GM23338 (cell line): ENCODE measurements around the gene EDIL3. TPM values are rescaled to one million over a fixed set of nuclear protein-coding genes. Genes with fewer than 3 reads are reported as not detected.

Experiments used
- ATAC-seq: fragments of 200-7000 bp; cut with Tn5 transposase; 3 replicates; pipeline ENCODE4 v1.9.1; 2020
- DNase-seq: peaks from one replicate; pipeline ENCODE4 v3.0.0-alpha.2; 2015; ENCODE audit warnings: low spot score
- H2AFZ ChIP-seq: fragments of 200-600 bp; sonication (generic); 2 replicates; pipeline ENCODE4 v1.8.0; 2016; ENCODE audit warnings: antibody characterized with exemption, mild to moderate bottlenecking, moderate library complexity
- H3F3A ChIP-seq: fragments of 200-600 bp; sonication (generic); replicated peaks from 2 replicates; pipeline ENCODE4 v1.8.0; 2017; ENCODE audit warnings: antibody characterized with exemption, mixed run types, low read depth
- H3K27ac ChIP-seq: fragments of 200-600 bp; sonication (generic); 2 replicates; pipeline ENCODE4 v1.6.1; 2016; ENCODE audit warnings: low read depth
- H3K27me3 ChIP-seq: fragments of 200-600 bp; sonication (generic); 2 replicates; pipeline ENCODE4 v1.8.0; 2016; ENCODE audit warnings: mild to moderate bottlenecking, mixed run types, moderate library complexity; ENCODE audit not compliant: insufficient read depth
- H3K36me3 ChIP-seq: fragments of 200-600 bp; sonication (generic); 2 replicates; pipeline ENCODE4 v1.8.0; 2016; ENCODE audit warnings: mild to moderate bottlenecking; ENCODE audit not compliant: insufficient read depth
- H3K4me1 ChIP-seq: fragments of 200-600 bp; sonication (generic); 2 replicates; pipeline ENCODE4 v1.8.0; 2016; ENCODE audit warnings: mild to moderate bottlenecking, moderate library complexity; ENCODE audit not compliant: insufficient read depth
- H3K4me2 ChIP-seq: fragments of 200-600 bp; sonication (generic); 2 replicates; pipeline ENCODE4 v1.7.1; 2017; ENCODE audit warnings: mixed run types
- H3K4me3 ChIP-seq: fragments of 200-600 bp; sonication (generic); 2 replicates; pipeline ENCODE4 v1.6.1; 2016; ENCODE audit warnings: mixed run types
- H3K79me2 ChIP-seq: fragments of 200-600 bp; sonication (generic); replicated peaks from 2 replicates; pipeline ENCODE4 v1.8.0; 2017; ENCODE audit warnings: mild to moderate bottlenecking; ENCODE audit not compliant: insufficient read depth
- H3K9me2 ChIP-seq: fragments of 200-600 bp; sonication (generic); 2 replicates; pipeline ENCODE4 v1.8.0; 2017; ENCODE audit not compliant: insufficient read depth
- H4K20me1 ChIP-seq: fragments of 200-600 bp; sonication (generic); replicated peaks from 2 replicates; pipeline ENCODE4 v1.8.0; 2017; ENCODE audit warnings: mild to moderate bottlenecking; ENCODE audit not compliant: insufficient read depth
- H3K27ac Mint-ChIP-seq: 2 replicates; pipeline ENCODE4 v1.8.0; 2020; ENCODE audit warnings: inconsistent platforms, mild to moderate bottlenecking, moderate library complexity, mixed read lengths
- H3K27me3 Mint-ChIP-seq: 3 replicates; pipeline ENCODE4 v1.8.0; 2022; ENCODE audit warnings: low read depth, mild to moderate bottlenecking, moderate library complexity, mixed read lengths, inconsistent platforms; ENCODE audit not compliant: insufficient read depth, poor library complexity
- H3K36me3 Mint-ChIP-seq: 3 replicates; pipeline ENCODE4 v1.8.0; 2021; ENCODE audit warnings: low read depth, mild to moderate bottlenecking, inconsistent platforms, moderate library complexity, mixed read lengths
- H3K4me1 Mint-ChIP-seq: 3 replicates; pipeline ENCODE4 v1.8.0; 2020; ENCODE audit warnings: mild to moderate bottlenecking, inconsistent platforms, mixed read lengths
- H3K4me3 Mint-ChIP-seq: 3 replicates; pipeline ENCODE4 v1.8.0; 2021; ENCODE audit warnings: moderate library complexity, mild to moderate bottlenecking, inconsistent platforms, mixed read lengths
- H3K9me3 Mint-ChIP-seq: 3 replicates; pipeline ENCODE4 v1.8.0; 2020; ENCODE audit warnings: moderate library complexity, mild to moderate bottlenecking, inconsistent platforms, mixed read lengths
- EZH2 ChIP-seq: fragments of 200-600 bp; sonication (generic); IDR thresholded peaks from one replicate; pipeline ENCODE4 v1.8.0; 2017; ENCODE audit warnings: antibody characterized with exemption, mild to moderate bottlenecking, low read depth; ENCODE audit not compliant: unreplicated experiment
- NANOG ChIP-seq: IDR thresholded peaks from 2 replicates; pipeline ENCODE4 v1.6.1; 2016; ENCODE audit warnings: antibody characterized with exemption, borderline replicate concordance
- STAT1 ChIP-seq: IDR thresholded peaks from one replicate; pipeline ENCODE4 v1.6.1; 2016; ENCODE audit warnings: antibody characterized with exemption; ENCODE audit not compliant: unreplicated experiment
- polyA plus RNA-seq: library from polyadenylated mRNA; unstranded; fragments of >200 nt; fragmentation: Nextera tagmentation; extraction: Ambion mirVana; gene quantifications from 2 replicates; pipeline ENCODE4 v1.2.1, GENCODE V29; 2016
- total RNA-seq: library from RNA; depleted of rRNA; stranded (reverse); fragments of >200 nt; shearing (Covaris generic); gene quantifications from 2 replicates; pipeline ENCODE4 v1.2.3, GENCODE V29; 2014
- TF ChIP-seq, protein P1 (sequence below): IDR thresholded peaks from one replicate; pipeline ENCODE4 v1.6.1; 2018; ENCODE audit warnings: antibody characterized with exemption; ENCODE audit not compliant: unreplicated experiment
- TF ChIP-seq, protein P2 (sequence below), 2 experiments: fragments of 200-600 bp in 1 of 2; sonication (generic) in 1 of 2; conservative IDR thresholded peaks; 2 replicates each; pipeline versions ENCODE4 v1.5.1 to v1.6.1; 2016 to 2017; ENCODE audit warnings: antibody characterized with exemption in 2 of 2, low read depth in 2 of 2, mild to moderate bottlenecking in 2 of 2, moderate library complexity in 1 of 2
- TF ChIP-seq, protein P3 (sequence below): fragments of 250-450 bp; sonication (Bioruptor Pico); IDR thresholded peaks from 2 replicates; pipeline ENCODE4 v1.5.0; 2020; ENCODE audit warnings: mild to moderate bottlenecking, moderate library complexity
- TF ChIP-seq, protein P4 (sequence below): IDR thresholded peaks from 2 replicates; pipeline ENCODE4 v1.6.1; 2016; ENCODE audit warnings: antibody characterized with exemption

EDIL3 gene
- total and polyA plus RNA-seq, 2 experiments from 2014 or later: 43.3 to 61.9 TPM

DNA sequence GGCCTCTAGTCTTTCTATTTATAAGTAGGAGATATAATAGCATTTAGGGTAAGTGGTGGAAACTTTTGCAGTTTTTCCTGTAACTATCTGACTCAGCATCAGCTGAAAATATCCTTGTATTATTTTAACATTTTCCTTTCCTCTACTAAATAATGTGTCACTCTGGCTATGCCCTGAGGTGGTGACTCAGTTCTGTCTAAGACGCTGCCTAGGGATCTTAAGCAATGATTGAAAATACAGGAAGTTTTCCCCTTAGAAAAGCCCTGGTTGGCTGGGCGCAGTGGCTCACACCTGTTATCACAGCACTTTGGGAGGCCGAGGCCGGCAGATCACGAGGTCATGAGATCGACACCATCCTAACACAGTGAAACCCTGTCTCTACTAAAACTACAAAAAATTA lies 9.3 kb upstream of the EDIL3 start:
- Histone ChIP-seq H3K4me2 (no peak overlapping the region), H3K4me3 (no peak overlapping the region), H4K20me1 (no peaks in the 10 kb centered on the region), H3K9me2 (no peaks in the 10 kb centered on the region), H3K79me2 (no peaks in the 10 kb centered on the region), H3K4me1 (no peaks in the 10 kb centered on the region), H3F3A (no peaks in the 10 kb centered on the region), H3K27me3 (no peaks in the 10 kb centered on the region), H3K36me3 (peaks cover 3% of the 10 kb centered on the region; the same call in 1 of the 2 replicates), H3K27ac (no peak overlapping the region), H2AFZ (no peak overlapping the region)
- Mint-ChIP-seq H3K27ac (no peak overlapping the region; the same call in 1 of the 2 replicates), H3K36me3 (no peaks in the 10 kb centered on the region), H3K9me3 (no peaks in the 10 kb centered on the region), H3K4me3 (no peak overlapping the region), H3K4me1 (peaks cover 3% of the 10 kb centered on the region; the same call in 2 of the 3 replicates), H3K27me3 (no peaks in the 10 kb centered on the region)
- DNase-seq (no peak), ATAC-seq (peak; percentile 41; the same call in 1 of the 3 replicates)
- TF ChIP-seq, protein P1, sequence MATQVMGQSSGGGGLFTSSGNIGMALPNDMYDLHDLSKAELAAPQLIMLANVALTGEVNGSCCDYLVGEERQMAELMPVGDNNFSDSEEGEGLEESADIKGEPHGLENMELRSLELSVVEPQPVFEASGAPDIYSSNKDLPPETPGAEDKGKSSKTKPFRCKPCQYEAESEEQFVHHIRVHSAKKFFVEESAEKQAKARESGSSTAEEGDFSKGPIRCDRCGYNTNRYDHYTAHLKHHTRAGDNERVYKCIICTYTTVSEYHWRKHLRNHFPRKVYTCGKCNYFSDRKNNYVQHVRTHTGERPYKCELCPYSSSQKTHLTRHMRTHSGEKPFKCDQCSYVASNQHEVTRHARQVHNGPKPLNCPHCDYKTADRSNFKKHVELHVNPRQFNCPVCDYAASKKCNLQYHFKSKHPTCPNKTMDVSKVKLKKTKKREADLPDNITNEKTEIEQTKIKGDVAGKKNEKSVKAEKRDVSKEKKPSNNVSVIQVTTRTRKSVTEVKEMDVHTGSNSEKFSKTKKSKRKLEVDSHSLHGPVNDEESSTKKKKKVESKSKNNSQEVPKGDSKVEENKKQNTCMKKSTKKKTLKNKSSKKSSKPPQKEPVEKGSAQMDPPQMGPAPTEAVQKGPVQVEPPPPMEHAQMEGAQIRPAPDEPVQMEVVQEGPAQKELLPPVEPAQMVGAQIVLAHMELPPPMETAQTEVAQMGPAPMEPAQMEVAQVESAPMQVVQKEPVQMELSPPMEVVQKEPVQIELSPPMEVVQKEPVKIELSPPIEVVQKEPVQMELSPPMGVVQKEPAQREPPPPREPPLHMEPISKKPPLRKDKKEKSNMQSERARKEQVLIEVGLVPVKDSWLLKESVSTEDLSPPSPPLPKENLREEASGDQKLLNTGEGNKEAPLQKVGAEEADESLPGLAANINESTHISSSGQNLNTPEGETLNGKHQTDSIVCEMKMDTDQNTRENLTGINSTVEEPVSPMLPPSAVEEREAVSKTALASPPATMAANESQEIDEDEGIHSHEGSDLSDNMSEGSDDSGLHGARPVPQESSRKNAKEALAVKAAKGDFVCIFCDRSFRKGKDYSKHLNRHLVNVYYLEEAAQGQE: no peak
- TF ChIP-seq, protein P2, sequence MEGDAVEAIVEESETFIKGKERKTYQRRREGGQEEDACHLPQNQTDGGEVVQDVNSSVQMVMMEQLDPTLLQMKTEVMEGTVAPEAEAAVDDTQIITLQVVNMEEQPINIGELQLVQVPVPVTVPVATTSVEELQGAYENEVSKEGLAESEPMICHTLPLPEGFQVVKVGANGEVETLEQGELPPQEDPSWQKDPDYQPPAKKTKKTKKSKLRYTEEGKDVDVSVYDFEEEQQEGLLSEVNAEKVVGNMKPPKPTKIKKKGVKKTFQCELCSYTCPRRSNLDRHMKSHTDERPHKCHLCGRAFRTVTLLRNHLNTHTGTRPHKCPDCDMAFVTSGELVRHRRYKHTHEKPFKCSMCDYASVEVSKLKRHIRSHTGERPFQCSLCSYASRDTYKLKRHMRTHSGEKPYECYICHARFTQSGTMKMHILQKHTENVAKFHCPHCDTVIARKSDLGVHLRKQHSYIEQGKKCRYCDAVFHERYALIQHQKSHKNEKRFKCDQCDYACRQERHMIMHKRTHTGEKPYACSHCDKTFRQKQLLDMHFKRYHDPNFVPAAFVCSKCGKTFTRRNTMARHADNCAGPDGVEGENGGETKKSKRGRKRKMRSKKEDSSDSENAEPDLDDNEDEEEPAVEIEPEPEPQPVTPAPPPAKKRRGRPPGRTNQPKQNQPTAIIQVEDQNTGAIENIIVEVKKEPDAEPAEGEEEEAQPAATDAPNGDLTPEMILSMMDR (conservative IDR thresholded peaks at IDR 0.05; ENCODE audit: low read depth in 2 of 2): 0 out of 4 replicates have a peak, but pooled peaks of 1 of the 2 experiments have one; percentile 21
- TF ChIP-seq STAT1: no peak

DNA sequence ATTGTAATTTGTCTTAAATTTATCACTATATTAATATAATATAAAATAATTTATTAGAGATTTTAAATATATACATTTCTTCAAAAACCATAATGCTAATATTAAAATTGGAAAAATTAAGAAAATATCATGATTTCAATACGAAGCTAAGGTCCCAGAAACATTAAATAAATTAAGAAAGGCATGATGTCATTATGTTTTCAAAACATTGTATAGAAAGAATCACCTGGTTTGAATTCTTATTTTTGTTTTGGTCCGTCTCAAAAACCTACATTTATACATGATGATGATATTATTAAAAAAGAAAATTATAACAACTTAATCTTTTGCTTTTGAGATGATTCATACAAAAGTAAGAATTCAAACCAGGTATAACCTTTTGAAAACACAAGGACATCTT lies 8.2 kb upstream of the EDIL3 start:
- Histone ChIP-seq H3F3A (no peaks in the 10 kb centered on the region), H3K4me2 (no peak overlapping the region), H3K36me3 (peaks cover 3% of the 10 kb centered on the region; the same call in 1 of the 2 replicates), H4K20me1 (no peaks in the 10 kb centered on the region), H3K4me1 (peaks cover 8% of the 10 kb centered on the region), H2AFZ (no peak overlapping the region), H3K4me3 (no peak overlapping the region), H3K9me2 (no peaks in the 10 kb centered on the region), H3K27me3 (no peaks in the 10 kb centered on the region), H3K79me2 (no peaks in the 10 kb centered on the region), H3K27ac (no peak overlapping the region)
- Mint-ChIP-seq H3K4me1 (peaks cover 6% of the 10 kb centered on the region; the same call in 2 of the 3 replicates), H3K36me3 (peaks cover under 1% of the 10 kb centered on the region; the same call in 1 of the 3 replicates), H3K27ac (no peak overlapping the region), H3K27me3 (no peaks in the 10 kb centered on the region), H3K9me3 (no peaks in the 10 kb centered on the region), H3K4me3 (no peak overlapping the region)
- ATAC-seq (no peak), DNase-seq (no peak)
- TF ChIP-seq NANOG (no peak), EZH2 (no peak)
- TF ChIP-seq, protein P3, sequence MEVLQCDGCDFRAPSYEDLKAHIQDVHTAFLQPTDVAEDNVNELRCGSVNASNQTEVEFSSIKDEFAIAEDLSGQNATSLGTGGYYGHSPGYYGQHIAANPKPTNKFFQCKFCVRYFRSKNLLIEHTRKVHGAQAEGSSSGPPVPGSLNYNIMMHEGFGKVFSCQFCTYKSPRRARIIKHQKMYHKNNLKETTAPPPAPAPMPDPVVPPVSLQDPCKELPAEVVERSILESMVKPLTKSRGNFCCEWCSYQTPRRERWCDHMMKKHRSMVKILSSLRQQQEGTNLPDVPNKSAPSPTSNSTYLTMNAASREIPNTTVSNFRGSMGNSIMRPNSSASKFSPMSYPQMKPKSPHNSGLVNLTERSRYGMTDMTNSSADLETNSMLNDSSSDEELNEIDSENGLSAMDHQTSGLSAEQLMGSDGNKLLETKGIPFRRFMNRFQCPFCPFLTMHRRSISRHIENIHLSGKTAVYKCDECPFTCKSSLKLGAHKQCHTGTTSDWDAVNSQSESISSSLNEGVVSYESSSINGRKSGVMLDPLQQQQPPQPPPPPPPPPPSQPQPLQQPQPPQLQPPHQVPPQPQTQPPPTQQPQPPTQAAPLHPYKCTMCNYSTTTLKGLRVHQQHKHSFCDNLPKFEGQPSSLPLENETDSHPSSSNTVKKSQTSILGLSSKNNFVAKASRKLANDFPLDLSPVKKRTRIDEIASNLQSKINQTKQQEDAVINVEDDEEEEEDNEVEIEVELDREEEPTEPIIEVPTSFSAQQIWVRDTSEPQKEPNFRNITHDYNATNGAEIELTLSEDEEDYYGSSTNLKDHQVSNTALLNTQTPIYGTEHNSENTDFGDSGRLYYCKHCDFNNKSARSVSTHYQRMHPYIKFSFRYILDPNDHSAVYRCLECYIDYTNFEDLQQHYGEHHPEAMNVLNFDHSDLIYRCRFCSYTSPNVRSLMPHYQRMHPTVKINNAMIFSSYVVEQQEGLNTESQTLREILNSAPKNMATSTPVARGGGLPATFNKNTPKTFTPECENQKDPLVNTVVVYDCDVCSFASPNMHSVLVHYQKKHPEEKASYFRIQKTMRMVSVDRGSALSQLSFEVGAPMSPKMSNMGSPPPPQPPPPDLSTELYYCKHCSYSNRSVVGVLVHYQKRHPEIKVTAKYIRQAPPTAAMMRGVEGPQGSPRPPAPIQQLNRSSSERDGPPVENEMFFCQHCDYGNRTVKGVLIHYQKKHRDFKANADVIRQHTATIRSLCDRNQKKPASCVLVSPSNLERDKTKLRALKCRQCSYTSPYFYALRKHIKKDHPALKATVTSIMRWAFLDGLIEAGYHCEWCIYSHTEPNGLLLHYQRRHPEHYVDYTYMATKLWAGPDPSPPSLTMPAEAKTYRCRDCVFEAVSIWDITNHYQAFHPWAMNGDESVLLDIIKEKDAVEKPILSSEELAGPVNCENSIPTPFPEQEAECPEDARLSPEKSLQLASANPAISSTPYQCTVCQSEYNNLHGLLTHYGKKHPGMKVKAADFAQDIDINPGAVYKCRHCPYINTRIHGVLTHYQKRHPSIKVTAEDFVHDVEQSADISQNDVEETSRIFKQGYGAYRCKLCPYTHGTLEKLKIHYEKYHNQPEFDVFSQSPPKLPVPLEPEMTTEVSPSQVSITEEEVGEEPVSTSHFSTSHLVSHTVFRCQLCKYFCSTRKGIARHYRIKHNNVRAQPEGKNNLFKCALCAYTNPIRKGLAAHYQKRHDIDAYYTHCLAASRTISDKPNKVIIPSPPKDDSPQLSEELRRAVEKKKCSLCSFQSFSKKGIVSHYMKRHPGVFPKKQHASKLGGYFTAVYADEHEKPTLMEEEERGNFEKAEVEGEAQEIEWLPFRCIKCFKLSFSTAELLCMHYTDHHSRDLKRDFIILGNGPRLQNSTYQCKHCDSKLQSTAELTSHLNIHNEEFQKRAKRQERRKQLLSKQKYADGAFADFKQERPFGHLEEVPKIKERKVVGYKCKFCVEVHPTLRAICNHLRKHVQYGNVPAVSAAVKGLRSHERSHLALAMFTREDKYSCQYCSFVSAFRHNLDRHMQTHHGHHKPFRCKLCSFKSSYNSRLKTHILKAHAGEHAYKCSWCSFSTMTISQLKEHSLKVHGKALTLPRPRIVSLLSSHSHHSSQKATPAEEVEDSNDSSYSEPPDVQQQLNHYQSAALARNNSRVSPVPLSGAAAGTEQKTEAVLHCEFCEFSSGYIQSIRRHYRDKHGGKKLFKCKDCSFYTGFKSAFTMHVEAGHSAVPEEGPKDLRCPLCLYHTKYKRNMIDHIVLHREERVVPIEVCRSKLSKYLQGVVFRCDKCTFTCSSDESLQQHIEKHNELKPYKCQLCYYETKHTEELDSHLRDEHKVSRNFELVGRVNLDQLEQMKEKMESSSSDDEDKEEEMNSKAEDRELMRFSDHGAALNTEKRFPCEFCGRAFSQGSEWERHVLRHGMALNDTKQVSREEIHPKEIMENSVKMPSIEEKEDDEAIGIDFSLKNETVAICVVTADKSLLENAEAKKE: no peak
- TF ChIP-seq, protein P4, sequence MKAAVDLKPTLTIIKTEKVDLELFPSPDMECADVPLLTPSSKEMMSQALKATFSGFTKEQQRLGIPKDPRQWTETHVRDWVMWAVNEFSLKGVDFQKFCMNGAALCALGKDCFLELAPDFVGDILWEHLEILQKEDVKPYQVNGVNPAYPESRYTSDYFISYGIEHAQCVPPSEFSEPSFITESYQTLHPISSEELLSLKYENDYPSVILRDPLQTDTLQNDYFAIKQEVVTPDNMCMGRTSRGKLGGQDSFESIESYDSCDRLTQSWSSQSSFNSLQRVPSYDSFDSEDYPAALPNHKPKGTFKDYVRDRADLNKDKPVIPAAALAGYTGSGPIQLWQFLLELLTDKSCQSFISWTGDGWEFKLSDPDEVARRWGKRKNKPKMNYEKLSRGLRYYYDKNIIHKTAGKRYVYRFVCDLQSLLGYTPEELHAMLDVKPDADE: no peak
